CD4-positive, alpha-beta T cell treated with Interleukin-12 subunit alpha and Interleukin-12 subunit beta, for 1 hour (primary cell): Measurements from ENCODE around the gene DPEP2.
"Not testable (repeated sequence)": the region's sequence is repeated elsewhere in the genome, so short reads cannot be mapped to it uniquely, and the experiment has no call there.

ENCODE experiments used
- DNase-seq: peaks from one replicate; pipeline ENCODE4 v3.0.0-alpha.2; 2020

DPEP2 gene

GRCh38 chr16:67972285-67972684 is 27.0 kb downstream of the DPEP2 start:
- not testable (repeated sequence) for DNase-seq

- DNase-seq = no peak
These were observed 28.2 kb downstream of the DPEP2 start for GRCh38 chr16:67971111-67971510.

- peak; percentile 29 for DNase-seq
These were observed 29.8 kb downstream of the DPEP2 start for GRCh38 chr16:67969254-67970039.

- peak; percentile 92 for DNase-seq
These were observed 30.7 kb downstream of the DPEP2 start, which contains the start of gene SLC12A4 for GRCh38 chr16:67968400-67969253. Gene SLC12A4, minus strand, starts transcription at chr16:67968637. Its CDS starts 84 bp downstream, at chr16:67968553.

GRCh38 chr16:67967958-67968399 is 31.3 kb downstream of the DPEP2 start:
- peak; percentile 6 for DNase-seq

- peak; percentile 37 for DNase-seq
These were observed 31.9 kb downstream of the DPEP2 start for GRCh38 chr16:67967183-67967957.

- no peak for DNase-seq
These were observed 32.6 kb downstream of the DPEP2 start for GRCh38 chr16:67966549-67967182.

GRCh38 chr16:67965668-67966548 is 33.4 kb downstream of the DPEP2 start:
- no peak for DNase-seq

GRCh38 chr16:67964477-67965131 is 34.7 kb downstream of the DPEP2 start:
- no peak for DNase-seq

- no peak for DNase-seq
These were observed 35.5 kb downstream of the DPEP2 start for GRCh38 chr16:67963662-67964321.

GRCh38 chr16:67963292-67963661 is 36.0 kb downstream of the DPEP2 start:
- no peak for DNase-seq

GRCh38 chr16:67962135-67962534 is 37.1 kb downstream of the DPEP2 start:
- no peak for DNase-seq

GRCh38 chr16:67961551-67961957 is 37.7 kb downstream of the DPEP2 start:
- no peak for DNase-seq

- no peak for DNase-seq
These were observed 39.6 kb downstream of the DPEP2 start for GRCh38 chr16:67959536-67960329.

- no peak for DNase-seq
These were observed 41.7 kb downstream of the DPEP2 start for GRCh38 chr16:67957622-67958021.

- DNase-seq = no peak
These were observed 44.7 kb downstream of the DPEP2 start for GRCh38 chr16:67954421-67955196.

- no peak for DNase-seq
These were observed 45.5 kb downstream of the DPEP2 start for GRCh38 chr16:67953641-67954375.

- DNase-seq = no peak
These were observed 47.8 kb downstream of the DPEP2 start for GRCh38 chr16:67951485-67951884.
